Measurements from ENCODE around the gene PRRC2A. TPM values are rescaled to one million over a fixed set of nuclear protein-coding genes. Genes with fewer than 3 reads are reported as not detected.

Gene PRRC2A
- total RNA-seq, 1 experiment from 2014 or later, result 123 TPM

- H3K4me2 ChIP-seq (ENCODE audit: low read length), result peak within 1 kb of the TSS; percentile 99
- no peak within 1 kb of the TSS for H3K27ac ChIP-seq (ENCODE audit: low read length)
- no peaks in the 10 kb centered on the region for H3K9me3 ChIP-seq (ENCODE audit: low read length)
- TF ChIP-seq EZH2phosphoT487 (IDR thresholded peaks at IDR 0.05; ENCODE audit: borderline replicate concordance, low read length) (no peak), CTCF (conservative IDR thresholded peaks at IDR 0.05; ENCODE audit: low read depth, low read length) (no peak), EZH2 (IDR thresholded peaks at IDR 0.05; ENCODE audit: low read length, unreplicated experiment) (no peak)
- H3K27me3 ChIP-seq (ENCODE audit: low read length), result no peaks in the 10 kb centered on the region
- no peaks in the 10 kb centered on the region for H3K79me2 ChIP-seq (ENCODE audit: low read length)
- CTCF ChIA-PET, result interaction anchor here (0.6 kb wide), 1 partner anchor 147 kb away, joined by 3 read pairs; no protein-coding TSS in a partner anchor
- ATAC-seq (no peak), DNase-seq (no peak)
- no TSS peak for BruUV-seq (replicated peaks)
- no peaks in the 10 kb centered on the region for H3K36me3 ChIP-seq (ENCODE audit: low read depth, low read length)
- intact Hi-C loops (cut with micrococcal nuclease), result no loop called here
- H3K4me1 ChIP-seq (ENCODE audit: insufficient read depth, low read length), result peaks cover 11% of the 10 kb centered on the region; the same call in 1 of the 2 replicates
- H3K9me2 ChIP-seq (replicated peaks; ENCODE audit: low read length), result no peaks in the 10 kb centered on the region
- POLR2A ChIA-PET (ENCODE audit: unreplicated experiment), result interaction anchor here (0.5 kb wide), 1 partner anchor 313 kb away, joined by 4 read pairs; no protein-coding TSS in a partner anchor
- no peaks in the 10 kb centered on the region for H4K20me1 ChIP-seq (ENCODE audit: low read length)
- no peaks in the 10 kb centered on the region for H3F3A ChIP-seq (ENCODE audit: low read length, unreplicated experiment)
- H2AFZ ChIP-seq (ENCODE audit: low read length), result peak within 1 kb of the TSS; percentile 99
- H3K9ac ChIP-seq (ENCODE audit: low read length), result peak within 1 kb of the TSS; percentile 64
- H3K4me3 ChIP-seq (ENCODE audit: low read length), result peak within 1 kb of the TSS; percentile 83
These were observed 38.3 kb upstream of the PRRC2A start, which contains the start of gene LTB for GRCh38 chr6:31582230-31582643. Gene LTB, minus strand, starts transcription at chr6:31582424. Its CDS starts 7 bp downstream, at chr6:31582417.

GRCh38 chr6:31585491-31585890 lies 35.0 kb upstream of the PRRC2A start:
- Histone ChIP-seq H3K9me3 (ENCODE audit: low read length) (no peaks in the 10 kb centered on the region), H3K4me3 (ENCODE audit: low read length) (no peak overlapping the region), H4K20me1 (ENCODE audit: low read length) (no peaks in the 10 kb centered on the region), H3K4me2 (ENCODE audit: low read length) (no peak overlapping the region), H3K27ac (ENCODE audit: low read length) (no peak overlapping the region), H3K4me1 (ENCODE audit: insufficient read depth, low read length) (peaks cover 4% of the 10 kb centered on the region; the same call in 1 of the 2 replicates), H3K36me3 (ENCODE audit: low read depth, low read length) (no peaks in the 10 kb centered on the region), H3K79me2 (ENCODE audit: low read length) (no peaks in the 10 kb centered on the region), H3F3A (ENCODE audit: low read length, unreplicated experiment) (no peaks in the 10 kb centered on the region), H3K9me2 (replicated peaks; ENCODE audit: low read length) (no peaks in the 10 kb centered on the region), H2AFZ (ENCODE audit: low read length) (no peak overlapping the region), H3K27me3 (ENCODE audit: low read length) (no peaks in the 10 kb centered on the region), H3K9ac (ENCODE audit: low read length) (no peak overlapping the region)
- ChIA-PET POLR2A (ENCODE audit: unreplicated experiment) (no interaction called here), CTCF (interaction anchor here (0.6 kb wide), 1 partner anchor 78 kb away, joined by 3 read pairs; no protein-coding TSS in a partner anchor)
- no peak for TF ChIP-seq EZH2phosphoT487 (IDR thresholded peaks at IDR 0.05; ENCODE audit: borderline replicate concordance, low read length)
- peak; percentile 57 for TF ChIP-seq CTCF (conservative IDR thresholded peaks at IDR 0.05; ENCODE audit: low read depth, low read length)
- BruUV-seq (replicated peaks), result no TSS peak
- ATAC-seq, result no peak
- intact Hi-C loops (cut with micrococcal nuclease), result no loop called here
- peak; percentile 31 for DNase-seq

- CTCF ChIA-PET, result no interaction called here
- intact Hi-C loops (cut with micrococcal nuclease), result no loop called here
- no TSS peak for BruUV-seq (replicated peaks)
These were observed 34.5 kb upstream of the PRRC2A start, which contains the start of gene LST1 for GRCh38 chr6:31586008-31586407. Gene LST1, plus strand, starts transcription at chr6:31586277. Its CDS starts 1,023 bp downstream, at chr6:31587300.

More at GRCh38 chr6:31586008-31586407, 34.5 kb upstream of the PRRC2A start, which contains the start of gene LST1:
- Histone ChIP-seq H2AFZ (ENCODE audit: low read length) (no peak within 1 kb of the TSS), H3K9ac (ENCODE audit: low read length) (no peak within 1 kb of the TSS), H3F3A (ENCODE audit: low read length, unreplicated experiment) (no peaks in the 10 kb centered on the region), H3K27me3 (ENCODE audit: low read length) (no peaks in the 10 kb centered on the region), H3K9me2 (replicated peaks; ENCODE audit: low read length) (no peaks in the 10 kb centered on the region), H3K4me1 (ENCODE audit: insufficient read depth, low read length) (peaks cover 4% of the 10 kb centered on the region; the same call in 1 of the 2 replicates), H3K4me3 (ENCODE audit: low read length) (no peak within 1 kb of the TSS), H3K79me2 (ENCODE audit: low read length) (no peaks in the 10 kb centered on the region), H3K9me3 (ENCODE audit: low read length) (no peaks in the 10 kb centered on the region), H3K27ac (ENCODE audit: low read length) (no peak within 1 kb of the TSS), H3K4me2 (ENCODE audit: low read length) (no peak within 1 kb of the TSS), H4K20me1 (ENCODE audit: low read length) (no peaks in the 10 kb centered on the region), H3K36me3 (ENCODE audit: low read depth, low read length) (no peaks in the 10 kb centered on the region)
- TF ChIP-seq CTCF (conservative IDR thresholded peaks at IDR 0.05; ENCODE audit: low read depth, low read length) (no peak), EZH2phosphoT487 (IDR thresholded peaks at IDR 0.05; ENCODE audit: borderline replicate concordance, low read length) (no peak), EZH2 (IDR thresholded peaks at IDR 0.05; ENCODE audit: low read length, unreplicated experiment) (no peak)
- POLR2A ChIA-PET (ENCODE audit: unreplicated experiment), result no interaction called here
- ATAC-seq (no peak), DNase-seq (no peak)

Measured in PC-3 (cell line).